ENCODE measurements around the gene YRDC.

YRDC gene

GRCh38 chr1:37807555-37808368, at the start of gene YRDC, which contains the start of gene C1orf122:
TSS of gene YRDC (minus strand) at chr1:37808208. CDS start at chr1:37808180, 28 bp downstream.
TSS of gene C1orf122 (plus strand) at chr1:37807790. CDS start at chr1:37808405, 615 bp downstream.
- peak; percentile 93 for DNase-seq (ENCODE audit: low spot score)

DNA sequence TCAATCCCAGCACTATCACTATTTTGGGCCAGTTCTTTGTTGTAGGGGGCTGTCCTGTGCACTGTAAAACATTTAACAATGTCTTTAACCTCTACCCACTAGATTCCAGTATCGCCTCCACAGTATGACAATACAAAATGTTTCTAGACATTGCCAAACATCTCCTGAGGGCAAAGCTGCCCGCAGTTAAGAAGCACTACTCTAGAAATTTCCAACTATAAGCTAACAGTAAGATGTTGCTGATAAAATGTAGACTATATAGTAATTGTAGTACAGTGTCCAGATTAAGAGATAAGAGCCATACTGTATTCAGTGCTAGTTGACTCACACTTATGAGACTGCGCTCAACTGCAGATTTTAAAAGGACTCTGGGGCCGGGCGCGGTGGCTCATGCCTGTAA, 46.4 kb upstream of the YRDC start:
- DNase-seq (ENCODE audit: low spot score), result no peak

GRCh38 chr1:37853157-37853556, 45.1 kb upstream of the YRDC start:
- no peak for DNase-seq (ENCODE audit: low spot score)

DNA sequence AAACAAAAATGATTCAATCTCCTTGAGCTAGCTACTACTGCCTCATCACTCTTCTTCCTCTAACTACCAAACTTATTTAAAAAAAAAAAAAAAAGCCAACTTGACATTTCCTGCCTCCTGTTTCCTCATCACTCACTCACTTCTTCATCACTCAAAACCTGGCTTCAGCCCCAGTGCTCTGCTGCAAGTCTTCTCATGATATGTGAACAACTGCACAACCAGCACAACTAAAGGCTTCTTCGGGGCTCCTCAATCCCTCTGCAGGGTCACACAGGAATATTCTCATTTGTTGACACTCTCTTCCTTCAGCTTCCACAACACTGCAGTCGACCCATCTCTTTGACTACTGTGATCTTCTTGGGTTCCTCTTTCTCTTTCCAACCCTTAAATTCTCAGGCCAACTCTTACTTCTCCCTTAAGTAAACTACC, 43.8 kb upstream of the YRDC start:
- no peak for DNase-seq (ENCODE audit: low spot score)

DNA sequence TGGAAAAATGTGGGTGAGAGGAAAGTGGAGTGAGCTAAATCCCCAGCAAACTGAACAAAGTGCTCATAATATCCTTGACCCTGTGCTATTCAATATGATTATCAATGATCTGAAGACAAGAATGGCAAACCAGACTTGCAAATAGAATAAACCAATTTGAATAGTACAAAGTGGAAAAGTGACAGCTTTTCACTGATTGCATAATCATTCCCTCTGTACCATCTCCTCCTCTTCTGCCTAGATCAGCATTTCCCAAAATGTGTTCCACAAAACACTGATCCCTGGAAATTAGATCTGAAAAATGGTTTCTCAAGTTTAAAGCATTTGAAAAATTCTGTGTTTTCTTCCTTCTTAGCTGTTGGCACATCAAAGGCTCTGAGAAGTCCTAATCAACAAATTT, 43.3 kb upstream of the YRDC start:
- DNase-seq (ENCODE audit: low spot score), result no peak

DNA sequence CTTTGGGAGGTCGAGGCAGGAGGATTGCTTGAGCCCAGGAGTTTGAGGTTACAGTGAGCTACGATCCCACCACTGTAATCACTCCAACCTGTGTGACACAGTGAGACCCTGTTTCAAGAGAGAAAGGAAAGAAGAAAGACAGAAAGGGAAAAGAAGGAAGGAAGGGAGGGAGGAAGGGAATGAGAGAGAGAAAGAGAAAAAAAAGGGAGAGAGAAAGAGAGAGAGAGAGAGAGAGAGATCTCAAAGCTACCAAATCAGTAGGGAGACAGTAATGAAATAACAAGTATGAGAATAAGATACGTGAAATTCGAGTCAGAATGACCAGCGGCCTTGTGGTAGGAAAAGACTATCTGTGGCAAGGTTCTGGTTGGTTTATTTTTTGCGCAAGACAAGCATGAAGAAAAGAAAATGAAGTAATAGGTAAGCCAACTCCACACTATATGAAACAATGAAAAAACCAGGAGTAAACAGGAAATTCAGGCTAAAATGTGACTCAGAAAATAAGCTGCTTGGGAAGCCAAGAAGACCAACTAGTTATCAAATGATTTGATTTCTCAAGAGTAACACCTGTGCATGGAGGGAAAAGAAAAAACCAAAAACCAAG, 42.4 kb upstream of the YRDC start:
- no peak for DNase-seq (ENCODE audit: low spot score)

DNA sequence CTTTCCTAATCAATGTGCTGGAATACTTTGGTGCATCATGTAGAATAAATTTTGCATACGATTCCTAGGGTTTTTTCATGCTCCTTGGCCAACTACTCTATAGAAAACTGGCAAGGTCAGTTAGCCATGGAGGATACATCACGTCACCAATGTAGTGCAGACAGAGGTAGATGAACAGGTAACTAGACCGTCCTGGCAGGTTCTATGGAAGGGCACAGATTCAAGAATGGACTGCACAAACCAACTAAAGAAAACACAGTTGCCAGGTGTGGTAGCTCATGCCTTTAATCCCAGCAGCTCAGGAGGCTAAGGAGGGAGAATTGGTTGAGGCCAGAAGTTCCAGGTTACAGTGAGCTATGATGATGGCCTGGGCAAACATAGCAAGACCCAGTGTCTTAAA, 41.5 kb upstream of the YRDC start:
- DNase-seq (ENCODE audit: low spot score), result no peak

DNA sequence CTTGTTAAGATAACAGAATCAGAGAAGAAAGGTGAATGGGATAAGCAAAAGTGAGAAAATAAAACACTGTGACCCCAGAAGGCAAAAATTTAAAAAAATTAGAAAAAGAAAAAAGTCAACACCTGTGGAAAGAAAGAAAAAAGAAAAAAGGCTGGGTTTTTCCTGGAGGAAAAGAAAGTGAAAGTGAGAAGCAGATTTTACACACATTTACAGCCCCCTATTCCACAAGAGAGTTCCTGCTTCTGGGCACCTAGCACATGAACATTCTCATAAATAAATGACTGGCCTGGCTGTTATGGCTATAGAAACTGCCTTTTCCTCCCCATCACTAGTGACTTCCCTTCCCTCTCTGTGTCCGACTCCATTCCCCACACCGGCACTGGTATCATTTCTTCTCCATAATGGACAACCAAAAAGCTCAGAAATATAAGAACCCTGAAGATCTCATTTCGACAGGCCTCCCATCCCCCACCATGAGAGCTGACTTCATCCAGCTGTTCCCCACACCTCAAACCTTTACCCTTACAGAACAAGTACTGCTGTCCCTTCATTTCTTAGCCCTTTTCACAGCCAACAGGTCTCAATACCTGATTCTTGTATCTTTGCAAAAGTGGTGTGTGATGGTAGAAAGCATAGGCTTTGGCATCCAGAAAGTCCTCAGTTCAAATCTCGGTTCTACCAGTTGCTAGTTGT, 38.8 kb upstream of the YRDC start:
- DNase-seq (ENCODE audit: low spot score), result no peak

DNA sequence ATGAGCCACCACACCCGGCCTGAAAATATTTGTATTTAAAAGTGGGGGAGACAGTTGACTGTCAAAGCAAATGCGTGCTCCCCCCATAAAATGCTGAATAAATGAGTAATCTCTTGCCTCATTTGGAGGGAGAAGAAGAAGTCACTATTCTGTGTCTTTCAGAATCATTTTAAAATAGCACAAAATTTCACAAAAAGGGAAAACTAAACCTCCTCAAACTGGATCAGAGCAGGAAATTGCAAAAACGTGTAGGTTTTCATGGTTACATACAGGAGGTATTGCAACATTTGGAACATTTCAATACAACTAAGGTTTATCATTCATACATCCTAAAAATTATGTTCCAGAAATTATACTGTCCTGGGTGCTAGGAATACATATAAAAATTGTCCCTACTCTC, 37.8 kb upstream of the YRDC start:
- DNase-seq (ENCODE audit: low spot score), result no peak

GRCh38 chr1:37845049-37845646, 37.1 kb upstream of the YRDC start:
- no peak for DNase-seq (ENCODE audit: low spot score)

- DNase-seq (ENCODE audit: low spot score), result no peak
Observed at GRCh38 chr1:37844536-37844935, 36.5 kb upstream of the YRDC start.

DNA sequence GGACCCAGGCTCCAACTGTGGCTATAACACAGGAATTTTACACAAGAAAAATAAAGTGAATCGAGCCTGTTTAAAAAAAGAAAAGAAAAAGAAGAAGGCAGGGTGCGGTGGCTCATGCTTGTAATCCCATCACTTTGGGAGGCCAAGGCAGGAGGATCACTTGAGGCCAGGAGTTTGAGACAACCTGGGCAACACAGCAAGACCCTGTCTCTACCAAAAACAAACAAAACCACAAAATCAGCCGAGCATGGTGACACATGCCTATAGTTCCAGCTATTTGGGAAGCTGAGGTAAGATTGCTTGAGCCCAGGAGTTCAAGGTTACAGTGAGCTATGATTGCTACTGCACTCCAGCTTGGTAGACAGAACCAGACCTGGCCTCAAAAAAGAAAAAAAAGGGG, 33.6 kb upstream of the YRDC start:
- no peak for DNase-seq (ENCODE audit: low spot score)

GRCh38 chr1:37840711-37841110, 32.7 kb upstream of the YRDC start:
- DNase-seq (ENCODE audit: low spot score), result no peak

DNA sequence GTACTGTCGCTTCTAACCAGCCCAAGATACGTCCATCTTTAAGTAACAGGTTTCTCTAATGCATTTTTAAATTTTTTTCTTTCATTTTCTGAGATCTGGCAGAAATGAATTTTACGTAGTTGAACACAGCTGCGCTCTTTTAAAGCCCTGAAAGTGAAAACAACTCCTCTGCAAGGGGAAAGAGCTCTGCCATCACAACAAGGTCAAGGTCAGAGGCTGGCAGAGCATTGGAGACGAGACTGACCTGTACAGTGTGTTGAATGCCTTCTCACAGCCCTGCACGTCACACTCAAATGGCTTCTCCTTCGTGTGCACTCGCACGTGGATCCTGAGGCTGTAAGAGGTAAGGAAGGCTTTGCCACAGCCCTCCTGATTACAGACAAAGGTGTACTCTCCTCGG, 31.7 kb upstream of the YRDC start:
- DNase-seq (ENCODE audit: low spot score), result no peak

DNA sequence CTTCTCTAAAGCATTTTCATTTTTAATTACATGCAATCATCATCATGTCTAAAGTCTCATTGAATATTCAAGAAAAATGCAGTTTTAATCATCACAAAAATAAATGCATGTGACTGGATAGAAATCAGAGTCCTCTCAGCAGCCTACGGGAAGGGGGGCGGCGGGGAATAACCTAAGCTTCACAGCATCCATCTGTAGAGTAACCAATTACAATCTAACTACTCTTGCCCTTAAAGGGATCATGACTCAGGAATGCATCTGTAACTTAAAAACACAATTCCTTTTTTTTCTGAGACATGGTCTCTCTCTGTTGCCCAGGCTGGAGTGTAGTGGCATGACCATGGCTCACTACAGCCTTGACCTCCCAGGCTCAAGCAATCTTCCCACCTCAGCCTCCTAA, 28.8 kb upstream of the YRDC start:
- no peak for DNase-seq (ENCODE audit: low spot score)

GRCh38 chr1:37831809-37832208, 23.8 kb upstream of the YRDC start:
- no peak for DNase-seq (ENCODE audit: low spot score)

- no peak for DNase-seq (ENCODE audit: low spot score)
Observed at GRCh38 chr1:37831109-37831508, 23.1 kb upstream of the YRDC start.

GRCh38 chr1:37828410-37829074, 20.5 kb upstream of the YRDC start:
- DNase-seq (ENCODE audit: low spot score), result no peak

GRCh38 chr1:37825506-37825905, 17.5 kb upstream of the YRDC start:
- DNase-seq (ENCODE audit: low spot score), result no peak

DNA sequence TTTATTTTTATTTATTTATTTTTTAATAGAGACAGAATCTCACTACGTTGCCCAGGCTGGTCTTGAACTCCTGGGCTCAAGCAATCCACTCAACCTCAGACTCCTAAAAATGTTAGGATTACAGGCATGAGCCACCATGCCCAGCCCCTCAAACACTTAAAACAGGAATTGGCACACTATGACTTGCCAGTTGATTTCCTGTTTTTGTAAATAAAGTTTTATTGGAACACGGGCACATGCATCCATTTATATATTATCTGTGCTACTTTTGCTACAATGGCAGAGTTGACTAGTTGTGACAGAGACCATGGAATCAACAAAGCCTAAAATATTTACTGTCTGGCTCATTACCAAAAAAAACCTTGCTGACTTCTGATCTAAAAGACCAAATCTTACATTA, 16.0 kb upstream of the YRDC start:
- no peak for DNase-seq (ENCODE audit: low spot score)

DNA sequence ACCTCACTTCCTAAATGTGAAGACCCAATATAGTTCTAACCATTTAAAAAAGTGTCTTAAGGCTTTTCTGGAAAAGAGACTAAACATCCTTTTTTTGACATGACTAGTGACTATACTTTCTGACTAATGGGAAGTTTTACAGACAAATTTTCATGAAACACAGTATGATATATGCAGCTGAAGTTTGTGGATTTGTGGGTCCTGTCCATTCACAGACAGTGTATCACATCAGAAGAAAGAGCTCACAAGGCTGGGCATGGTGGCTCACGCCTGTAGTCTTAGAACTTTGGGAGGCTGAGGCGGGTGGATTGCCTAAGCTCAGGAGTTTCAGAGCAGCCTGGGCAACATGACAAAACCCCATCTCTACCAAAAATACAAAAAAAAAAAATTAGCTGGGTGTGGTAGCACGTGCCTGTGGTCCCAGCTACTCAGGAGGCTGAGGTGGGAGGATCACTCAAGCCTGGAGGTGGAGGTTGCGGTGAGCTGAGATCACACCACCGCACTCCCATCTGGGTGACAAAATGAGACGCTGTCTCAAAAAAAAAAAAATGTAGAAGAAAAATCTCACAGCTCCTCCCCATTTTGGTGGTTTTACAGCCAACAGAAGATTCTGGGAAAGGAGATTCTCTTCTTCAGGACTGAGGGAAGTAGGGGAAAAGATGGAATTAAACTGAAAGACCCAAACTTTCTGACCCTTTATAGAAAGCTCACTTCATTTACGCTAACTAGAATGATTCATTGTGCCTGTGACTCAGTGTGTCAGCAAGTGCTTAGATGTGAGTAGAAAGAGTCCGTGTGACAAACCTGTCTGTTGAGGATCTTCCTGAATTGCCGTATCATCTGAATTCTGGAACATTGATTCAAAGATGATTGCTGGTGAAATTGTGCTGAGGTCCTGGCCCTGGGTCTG, 15.2 kb upstream of the YRDC start:
- peak; percentile 66 for DNase-seq (ENCODE audit: low spot score)
